Effector memory CD8-positive, alpha-beta T cell (primary cell): ENCODE measurements around the gene POLR3A.

ENCODE experiments used
- ATAC-seq: fragments of 150-1000 bp; cut with Tn5 transposase; replicated peaks from 2 replicates; pipeline ENCODE4 v1.10.0; 2021; ENCODE audit warnings: mild to moderate bottlenecking, moderate library complexity
- DNase-seq, 3 experiments: peaks; one replicate each; pipeline ENCODE4 v3.0.0; 2021
- H3K27ac Mint-ChIP-seq, 2 donors: one replicate each; pipeline ENCODE4 v1.8.0; 2022; ENCODE audit warnings: mild to moderate bottlenecking in 2 of 2, mixed read lengths in 2 of 2, moderate library complexity in 2 of 2
- H3K27me3 Mint-ChIP-seq, 2 donors: one replicate each; pipeline ENCODE4 v1.8.0; 2022; ENCODE audit warnings: mixed read lengths in 2 of 2
- H3K36me3 Mint-ChIP-seq: one replicate; pipeline ENCODE4 v1.8.0; 2022; ENCODE audit warnings: mild to moderate bottlenecking, moderate library complexity, mixed read lengths; ENCODE audit not compliant: insufficient read depth
- H3K4me1 Mint-ChIP-seq, 2 donors: one replicate each; pipeline ENCODE4 v1.8.0; 2022; ENCODE audit warnings: low read depth in 2 of 2, mixed read lengths in 2 of 2
- H3K4me3 Mint-ChIP-seq, 2 donors: one replicate each; pipeline ENCODE4 v1.8.0; 2022; ENCODE audit warnings: mild to moderate bottlenecking in 2 of 2, mixed read lengths in 2 of 2, moderate library complexity in 2 of 2
- H3K9me3 Mint-ChIP-seq, 2 donors: one replicate each; pipeline ENCODE4 v1.8.0; 2022; ENCODE audit warnings: mixed read lengths in 2 of 2

Gene POLR3A

GRCh38 chr10:77977016-77977415 is 52.3 kb downstream of the POLR3A start:
- H3K27ac Mint-ChIP-seq = no peak overlapping the region
- no peaks in the 10 kb centered on the region for H3K9me3 Mint-ChIP-seq
- no peak overlapping the region for H3K4me3 Mint-ChIP-seq
- no peaks in the 10 kb centered on the region for H3K4me1 Mint-ChIP-seq
- no peaks in the 10 kb centered on the region for H3K27me3 Mint-ChIP-seq
- peaks cover 60% of the 10 kb centered on the region for H3K36me3 Mint-ChIP-seq
- no peak for DNase-seq
- no peak for ATAC-seq

DNA sequence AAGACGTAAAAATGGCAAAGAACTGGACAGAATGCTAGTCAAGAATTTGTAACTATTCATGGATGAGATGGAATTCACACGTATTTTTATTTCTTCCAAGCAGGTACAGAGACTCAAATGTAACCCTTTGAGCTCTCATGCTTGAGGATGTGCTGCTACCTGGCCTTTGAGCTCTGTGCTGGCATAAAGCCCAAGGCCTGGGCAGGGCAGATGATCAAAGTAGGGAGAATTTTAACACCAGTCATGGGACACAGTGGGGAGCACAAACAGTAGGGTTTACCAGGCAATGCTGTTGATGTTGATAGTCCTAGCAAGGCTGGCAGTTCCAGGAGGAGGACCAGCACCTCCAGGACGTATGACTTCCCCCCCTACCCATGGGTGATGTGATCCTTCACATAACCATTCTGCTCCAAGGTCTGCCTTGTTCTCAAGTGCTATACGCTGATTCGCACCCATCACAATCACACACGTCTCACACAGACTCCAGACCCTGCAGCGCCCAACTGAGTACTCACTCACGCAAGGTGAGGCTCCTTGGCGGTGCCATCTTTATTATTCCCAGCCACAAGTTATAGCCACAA is 54.1 kb downstream of the POLR3A start:
- peak overlapping the region in 1 of 2 donors; percentile 5 for H3K27ac Mint-ChIP-seq
- no peak for DNase-seq
- H3K4me3 Mint-ChIP-seq = no peak overlapping the region
- H3K9me3 Mint-ChIP-seq = no peaks in the 10 kb centered on the region
- H3K4me1 Mint-ChIP-seq = peaks cover 7 to 9% of the 10 kb centered on the region in 2 donors
- H3K36me3 Mint-ChIP-seq = peaks cover 42% of the 10 kb centered on the region
- H3K27me3 Mint-ChIP-seq = no peaks in the 10 kb centered on the region
- ATAC-seq = no peak

- Mint-ChIP-seq H3K27ac (peak overlapping the region in 1 of 2 donors; percentile 5), H3K27me3 (no peaks in the 10 kb centered on the region), H3K36me3 (peaks cover 36% of the 10 kb centered on the region), H3K4me3 (no peak overlapping the region), H3K9me3 (no peaks in the 10 kb centered on the region), H3K4me1 (peaks cover 7 to 9% of the 10 kb centered on the region in 2 donors)
- ATAC-seq (no peak), DNase-seq (peak in 1 of 3 experiments; percentile 3)
Measured at GRCh38 chr10:77974396-77975074, 54.8 kb downstream of the POLR3A start.

DNA sequence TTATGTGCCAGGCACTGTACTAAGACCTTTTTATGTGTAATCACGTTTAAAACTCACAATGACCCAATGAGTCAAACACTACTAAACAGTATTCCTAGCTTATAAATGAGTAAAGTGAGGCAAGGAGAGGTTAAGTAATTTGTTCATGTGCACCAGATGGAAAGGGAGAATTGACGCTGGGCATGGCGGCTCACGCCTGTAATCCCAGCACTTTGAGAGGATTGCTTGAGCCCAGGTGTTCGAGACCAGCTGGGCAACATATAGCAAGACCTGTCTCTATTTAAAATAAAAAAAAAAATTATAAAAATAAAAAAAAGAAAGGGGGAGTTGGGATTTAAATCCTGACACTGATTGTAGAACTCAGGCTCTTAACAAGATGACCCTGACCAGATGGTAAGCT is 56.0 kb downstream of the POLR3A start:
- Mint-ChIP-seq H3K9me3 (no peaks in the 10 kb centered on the region), H3K4me3 (no peak overlapping the region), H3K27ac (no peak overlapping the region), H3K4me1 (peaks cover 7 to 9% of the 10 kb centered on the region in 2 donors), H3K27me3 (no peaks in the 10 kb centered on the region), H3K36me3 (peaks cover 23% of the 10 kb centered on the region)
- no peak for DNase-seq
- ATAC-seq = no peak

DNA sequence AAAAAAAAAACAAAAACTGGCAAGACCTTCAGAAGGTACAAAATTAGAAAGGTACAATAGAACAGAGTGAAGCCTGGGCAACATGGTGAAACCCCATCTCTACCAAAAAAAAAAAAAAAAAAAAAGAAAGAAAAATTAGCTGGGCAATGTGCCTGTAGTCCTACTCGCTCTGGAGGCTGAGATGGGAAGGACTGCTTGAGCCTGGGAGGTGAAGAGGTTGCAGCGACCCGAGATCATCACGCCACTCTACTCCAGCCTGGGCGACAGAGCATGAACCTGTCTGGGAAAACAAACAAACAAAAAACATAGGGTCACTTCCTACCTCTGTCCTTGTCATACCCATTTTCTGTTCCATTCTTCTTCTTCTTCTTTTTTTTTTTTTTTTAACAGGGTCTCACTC is 57.2 kb downstream of the POLR3A start:
- Mint-ChIP-seq H3K9me3 (no peaks in the 10 kb centered on the region), H3K4me3 (no peak overlapping the region), H3K27ac (peak overlapping the region; percentile 87), H3K4me1 (peaks cover 7 to 9% of the 10 kb centered on the region in 2 donors), H3K36me3 (peaks cover 12% of the 10 kb centered on the region), H3K27me3 (no peaks in the 10 kb centered on the region)
- DNase-seq (no peak), ATAC-seq (no peak)

DNA sequence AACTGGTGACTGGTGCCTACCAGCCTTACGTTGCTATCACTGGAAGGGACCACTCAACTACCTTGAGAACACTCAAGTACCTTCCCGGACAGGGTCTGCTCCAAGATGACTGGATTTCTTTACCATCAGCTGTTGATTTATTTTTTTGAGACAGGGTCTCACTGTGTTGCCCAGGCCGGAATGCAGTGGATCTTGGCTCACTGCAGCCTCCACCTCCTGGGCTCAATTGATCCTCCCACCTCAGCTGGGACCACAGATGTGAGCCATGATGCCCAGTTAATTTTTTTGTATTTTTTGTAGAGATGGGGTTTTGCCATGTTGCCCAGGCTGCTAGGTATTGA is 57.5 kb downstream of the POLR3A start:
- peaks cover 0 to 3% of the 10 kb centered on the region in 2 donors for H3K27me3 Mint-ChIP-seq
- H3K4me1 Mint-ChIP-seq = peaks cover 7 to 9% of the 10 kb centered on the region in 2 donors
- DNase-seq (no peak), ATAC-seq (no peak)
- no peak overlapping the region for H3K4me3 Mint-ChIP-seq
- H3K36me3 Mint-ChIP-seq = peaks cover 8% of the 10 kb centered on the region
- peak overlapping the region; percentile 87 for H3K27ac Mint-ChIP-seq
- H3K9me3 Mint-ChIP-seq = no peaks in the 10 kb centered on the region

- H3K4me3 Mint-ChIP-seq = no peak overlapping the region
- H3K9me3 Mint-ChIP-seq = no peaks in the 10 kb centered on the region
- DNase-seq (no peak), ATAC-seq (no peak)
- peaks cover 0 to 7% of the 10 kb centered on the region in 2 donors for H3K27me3 Mint-ChIP-seq
- H3K36me3 Mint-ChIP-seq = peaks cover 2% of the 10 kb centered on the region
- H3K4me1 Mint-ChIP-seq = peaks cover 7 to 9% of the 10 kb centered on the region in 2 donors
- peak overlapping the region; percentile 87 for H3K27ac Mint-ChIP-seq
Measured at GRCh38 chr10:77970869-77971803, 58.2 kb downstream of the POLR3A start.

- ATAC-seq (no peak), DNase-seq (no peak)
- Mint-ChIP-seq H3K4me3 (no peak overlapping the region), H3K27ac (peak overlapping the region in 1 of 2 donors; percentile 58), H3K36me3 (no peaks in the 10 kb centered on the region), H3K4me1 (peaks cover 7 to 9% of the 10 kb centered on the region in 2 donors), H3K9me3 (no peaks in the 10 kb centered on the region), H3K27me3 (peaks cover 6 to 20% of the 10 kb centered on the region in 2 donors)
Measured at GRCh38 chr10:77969114-77969513, 60.2 kb downstream of the POLR3A start.

GRCh38 chr10:77967611-77968022 is 61.7 kb downstream of the POLR3A start:
- H3K9me3 Mint-ChIP-seq = no peaks in the 10 kb centered on the region
- H3K4me3 Mint-ChIP-seq = no peak overlapping the region
- no peak for DNase-seq
- H3K27me3 Mint-ChIP-seq = peaks cover 6 to 27% of the 10 kb centered on the region in 2 donors
- no peak overlapping the region for H3K27ac Mint-ChIP-seq
- H3K36me3 Mint-ChIP-seq = no peaks in the 10 kb centered on the region
- peaks cover 7 to 9% of the 10 kb centered on the region in 2 donors for H3K4me1 Mint-ChIP-seq
- no peak for ATAC-seq

GRCh38 chr10:77965294-77965693 is 64.0 kb downstream of the POLR3A start:
- peaks cover 0 to 3% of the 10 kb centered on the region in 2 donors for H3K9me3 Mint-ChIP-seq
- H3K36me3 Mint-ChIP-seq = no peaks in the 10 kb centered on the region
- no peak overlapping the region for H3K4me3 Mint-ChIP-seq
- ATAC-seq = no peak
- DNase-seq = no peak
- peaks cover 6 to 27% of the 10 kb centered on the region in 2 donors for H3K27me3 Mint-ChIP-seq
- H3K4me1 Mint-ChIP-seq = no peaks in the 10 kb centered on the region
- no peak overlapping the region for H3K27ac Mint-ChIP-seq

- Mint-ChIP-seq H3K9me3 (peaks cover 0 to 3% of the 10 kb centered on the region in 2 donors), H3K36me3 (no peaks in the 10 kb centered on the region), H3K4me3 (no peak overlapping the region), H3K4me1 (no peaks in the 10 kb centered on the region), H3K27me3 (peaks cover 6 to 27% of the 10 kb centered on the region in 2 donors), H3K27ac (no peak overlapping the region)
- no peak for DNase-seq
- ATAC-seq = no peak
Measured at GRCh38 chr10:77964811-77965210, 64.5 kb downstream of the POLR3A start.

- Mint-ChIP-seq H3K36me3 (no peaks in the 10 kb centered on the region), H3K4me3 (no peak overlapping the region), H3K4me1 (no peaks in the 10 kb centered on the region), H3K27me3 (peaks cover 6 to 31% of the 10 kb centered on the region in 2 donors), H3K27ac (no peak overlapping the region), H3K9me3 (peaks cover 0 to 3% of the 10 kb centered on the region in 2 donors)
- DNase-seq (no peak), ATAC-seq (no peak)
Measured at GRCh38 chr10:77963901-77964300, 65.4 kb downstream of the POLR3A start.

DNA sequence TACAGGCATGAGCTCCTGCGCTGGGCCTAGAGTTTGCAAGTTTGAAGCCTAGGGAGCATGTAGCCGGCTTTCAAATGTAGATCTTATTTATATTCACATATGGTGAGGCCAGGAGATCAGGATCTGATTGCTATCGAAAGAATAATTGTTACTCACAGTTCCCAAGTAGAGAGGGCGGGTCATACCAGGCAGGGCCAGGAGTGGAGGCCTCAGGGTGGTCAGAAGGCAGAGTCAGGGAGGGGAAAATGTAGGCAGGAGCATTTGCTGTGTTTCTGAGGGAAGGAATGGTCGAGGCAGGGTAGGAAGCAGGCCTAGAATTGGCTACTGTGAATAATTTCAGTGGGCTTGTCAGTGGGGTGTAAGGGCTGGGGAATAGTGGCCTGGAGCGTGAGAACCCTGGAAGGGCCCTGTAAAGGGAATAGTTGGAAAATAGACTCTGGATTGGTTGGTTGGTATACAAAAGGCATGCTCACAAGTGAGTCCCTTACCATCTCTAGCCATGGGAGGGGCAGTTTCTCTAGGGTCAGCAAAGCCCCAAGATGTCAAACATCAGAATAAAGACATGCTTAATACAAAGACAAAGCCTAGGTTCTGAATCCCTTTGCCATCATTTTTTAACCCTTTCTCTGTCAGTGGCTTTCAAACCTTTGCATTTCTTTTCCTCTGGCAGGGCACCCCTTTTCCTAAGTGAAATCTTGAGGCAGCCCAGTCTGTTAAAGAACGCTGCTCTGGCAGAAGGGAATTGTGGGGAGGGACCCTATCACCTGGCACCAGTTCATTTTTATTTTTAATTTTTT is 66.8 kb downstream of the POLR3A start:
- Mint-ChIP-seq H3K27me3 (peaks cover 6 to 44% of the 10 kb centered on the region in 2 donors), H3K36me3 (peaks cover 2% of the 10 kb centered on the region), H3K27ac (no peak overlapping the region), H3K4me3 (no peak overlapping the region), H3K4me1 (no peaks in the 10 kb centered on the region), H3K9me3 (peaks cover 0 to 3% of the 10 kb centered on the region in 2 donors)
- ATAC-seq (no peak), DNase-seq (no peak)
